ENCODE results near the gene RMDN2.

Gene RMDN2

DNA sequence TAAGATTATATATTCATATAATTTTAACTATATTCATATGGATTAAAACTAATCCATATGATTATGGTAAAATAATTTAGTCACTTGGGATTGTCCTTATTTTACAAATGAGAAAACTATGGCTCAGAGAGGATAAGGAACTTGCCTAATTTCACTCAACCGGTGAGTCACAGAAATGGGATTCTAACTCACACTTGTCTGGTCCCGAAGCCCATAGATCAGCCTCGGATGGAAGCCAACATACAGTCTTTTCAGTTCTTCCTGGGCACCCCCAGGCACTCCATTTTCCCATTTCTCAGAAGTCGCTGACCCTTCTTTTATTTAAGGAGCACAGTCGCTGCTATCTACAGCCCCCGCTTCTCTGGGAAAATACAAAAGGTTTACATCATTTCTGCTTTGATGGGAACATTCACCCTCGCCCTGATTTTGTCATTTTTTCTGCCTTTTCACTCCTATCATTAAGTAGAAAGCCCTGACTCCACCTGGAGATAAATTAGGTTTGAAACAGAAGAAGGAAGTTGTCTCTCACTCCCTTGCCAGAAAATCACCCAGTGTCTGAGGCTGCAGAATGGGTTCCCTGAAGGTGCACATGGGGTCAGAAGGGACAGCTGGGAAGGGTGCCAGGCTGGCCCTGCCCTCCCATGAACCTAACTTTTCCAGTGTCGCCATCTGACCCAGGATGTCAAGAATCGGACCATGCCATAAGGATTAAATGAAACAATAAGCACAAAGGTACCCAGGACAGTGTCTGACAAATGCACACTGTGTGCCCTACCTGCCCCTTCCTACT, 114.2 kb downstream of the RMDN2 start:
- no peak for DNase-seq (ENCODE audit: low read depth)

DNA sequence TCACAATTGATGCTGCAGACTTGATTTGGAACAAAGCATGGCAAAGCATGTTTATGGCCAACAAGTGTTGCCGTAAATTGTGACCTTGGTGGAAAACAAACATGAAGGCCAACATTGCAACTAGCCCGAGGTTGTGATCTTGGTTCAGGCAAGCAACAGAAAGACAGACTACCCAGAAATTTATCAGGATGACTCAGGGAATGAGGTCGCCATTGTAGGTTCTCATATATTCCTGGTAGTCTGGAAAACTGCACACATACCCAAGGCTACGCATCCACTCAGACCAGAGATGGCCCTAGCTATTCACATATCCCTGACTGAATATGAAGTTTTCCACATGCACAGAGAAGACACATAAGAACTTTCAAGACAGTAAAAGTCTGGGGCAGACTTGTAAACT, 120.7 kb downstream of the RMDN2 start:
- DNase-seq (ENCODE audit: low read depth), result no peak

DNA sequence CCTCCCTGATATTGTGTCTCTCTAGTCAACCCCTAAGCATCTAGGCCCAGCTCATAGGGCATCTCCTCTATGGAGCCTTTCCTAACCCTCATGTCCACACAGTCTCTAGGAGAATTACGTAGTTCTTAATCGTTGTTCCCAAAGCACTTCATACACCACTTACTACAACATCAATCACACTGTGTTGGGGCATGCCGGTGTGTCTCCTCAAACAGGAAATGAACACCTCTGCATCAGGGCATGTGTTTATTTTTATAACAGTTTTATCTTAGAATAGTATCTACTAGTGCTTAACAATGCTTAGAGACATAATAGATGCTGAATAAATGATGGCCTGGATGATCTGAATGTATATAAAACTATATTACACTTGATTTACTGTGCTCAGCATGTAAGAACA, 131.1 kb downstream of the RMDN2 start:
- DNase-seq (ENCODE audit: low read depth), result no peak

DNA sequence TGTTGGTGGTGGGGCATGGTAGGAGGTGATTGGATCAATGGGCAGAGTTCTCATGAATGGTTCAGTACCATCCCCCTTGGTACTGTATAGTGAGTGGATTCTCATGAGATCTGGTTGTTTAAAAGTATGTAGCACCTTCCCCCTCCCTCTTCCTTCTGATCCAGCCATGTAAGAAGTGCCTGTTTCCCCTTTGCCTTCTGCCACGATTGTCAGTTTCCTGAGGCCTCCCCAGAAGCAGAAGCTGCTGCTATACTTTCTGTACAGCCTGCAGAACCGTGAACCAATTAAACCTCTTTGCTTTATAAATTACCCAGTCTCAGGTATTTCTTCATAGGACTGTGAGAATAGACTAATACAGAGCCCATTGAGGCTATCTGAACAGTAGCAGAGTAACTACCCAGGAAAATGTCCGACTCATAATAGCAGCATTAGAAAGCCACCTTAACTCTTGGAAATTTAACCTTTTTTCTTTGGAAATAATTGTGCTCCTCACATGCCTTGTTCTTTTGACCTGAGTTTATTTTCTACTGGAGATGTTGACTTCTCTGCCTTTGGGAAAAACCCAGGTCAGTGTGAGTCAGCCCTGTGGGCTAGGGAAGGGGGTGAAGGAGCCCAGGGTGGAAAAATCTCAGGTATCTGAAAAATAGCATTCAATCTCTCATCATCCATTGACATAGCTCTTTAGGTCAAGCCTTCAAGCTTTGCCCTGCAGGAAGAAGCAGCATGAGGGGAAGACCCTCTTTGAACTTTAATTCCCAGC, 132.7 kb downstream of the RMDN2 start:
- DNase-seq (ENCODE audit: low read depth), result no peak

DNA sequence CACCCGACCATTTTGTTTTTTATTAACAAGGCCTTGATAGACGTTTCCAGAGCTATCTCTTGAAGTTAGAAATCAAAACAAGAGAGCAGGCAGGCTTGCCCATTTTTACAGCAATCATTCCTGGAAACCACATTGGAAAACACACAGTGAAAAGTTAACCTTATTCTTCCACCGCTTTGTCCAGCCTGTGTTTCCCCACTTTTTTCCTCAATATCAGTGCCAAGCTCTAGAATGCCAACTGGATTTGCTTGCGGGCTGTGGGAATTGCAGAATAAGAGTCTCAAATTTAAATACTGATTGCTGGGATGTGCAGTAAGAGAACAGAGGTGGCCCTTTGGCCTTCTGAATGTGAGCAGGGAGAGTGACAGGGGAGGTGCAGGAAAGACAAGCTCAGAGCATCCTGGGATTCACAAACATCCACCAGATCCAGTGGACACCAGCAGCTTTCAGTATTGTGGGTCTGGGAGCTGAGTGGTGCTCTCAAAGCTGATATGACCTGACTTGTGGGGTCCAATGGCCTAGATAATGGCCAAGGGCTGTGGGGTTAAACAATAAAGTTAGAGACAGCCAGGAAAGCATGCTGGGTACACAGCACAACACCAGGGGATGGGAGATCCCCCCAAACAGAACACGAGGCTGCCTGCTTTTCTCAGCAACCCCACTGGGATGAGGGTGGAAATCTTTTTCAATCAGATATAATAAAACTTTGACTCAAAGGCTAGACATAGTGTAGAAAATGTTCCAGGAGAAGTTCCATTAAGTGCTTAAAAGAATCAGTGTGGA, 135.3 kb downstream of the RMDN2 start:
- DNase-seq (ENCODE audit: low read depth), result no peak

DNA sequence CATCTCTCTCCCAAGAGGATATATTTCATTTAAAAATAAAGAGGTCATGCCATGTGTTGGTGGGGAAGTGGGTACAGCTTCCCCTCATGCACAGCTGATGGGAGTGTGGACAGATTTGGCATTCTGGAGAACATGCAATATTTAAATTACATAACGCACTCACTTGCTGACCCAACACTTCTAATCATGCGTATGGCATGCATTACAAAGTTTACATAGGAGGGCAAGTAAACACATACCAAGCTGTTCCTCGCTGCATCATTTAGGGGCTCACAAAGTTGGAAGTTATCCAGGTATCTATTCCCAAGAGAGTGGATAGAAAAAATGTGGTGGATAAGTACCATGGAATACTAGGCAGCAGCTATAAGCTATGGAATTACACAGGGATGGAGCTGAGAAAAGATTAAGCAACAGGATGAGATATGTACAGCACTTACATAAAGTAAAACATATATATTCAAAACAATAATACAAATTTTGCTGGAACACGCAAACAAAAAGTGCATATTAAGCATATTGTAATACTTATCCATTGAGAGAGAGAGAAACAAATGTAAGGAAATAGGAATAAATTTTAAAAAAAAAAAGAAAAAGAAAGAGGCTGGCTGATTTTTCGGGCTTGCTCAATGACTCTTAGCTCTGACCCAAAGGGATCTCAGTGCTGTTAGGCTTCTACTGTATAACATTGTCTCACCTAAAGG, 139.9 kb downstream of the RMDN2 start:
- DNase-seq (ENCODE audit: low read depth), result no peak

DNA sequence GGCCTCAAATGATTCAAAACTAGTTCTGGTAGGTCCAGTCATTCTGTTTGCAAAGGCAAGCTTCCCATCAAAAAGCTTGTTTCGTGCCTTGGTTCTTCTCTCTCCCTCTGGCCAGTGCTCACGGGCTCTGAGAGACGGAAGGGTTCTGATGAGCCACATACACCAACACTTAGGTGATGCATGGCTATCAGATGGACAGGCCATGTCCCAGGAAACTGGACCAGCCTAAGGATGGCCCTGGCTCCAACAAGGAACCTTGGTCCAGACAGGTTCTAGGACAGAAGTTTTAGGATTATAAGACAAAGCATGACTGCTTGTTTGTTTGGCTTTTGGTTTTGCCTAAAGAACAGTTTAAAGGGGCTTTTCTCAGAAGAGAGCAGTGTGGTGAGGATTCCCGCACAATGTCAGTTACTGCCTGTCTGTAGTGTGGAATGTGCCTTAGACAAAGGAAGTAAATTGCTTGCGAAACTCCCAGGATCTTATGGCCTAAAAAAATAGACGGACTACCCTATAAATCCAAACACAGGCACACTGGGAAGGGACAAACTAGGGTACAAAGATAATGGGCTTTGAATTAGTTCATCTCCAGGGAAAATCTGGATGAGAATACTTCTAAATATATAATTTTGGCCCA, 140.5 kb downstream of the RMDN2 start:
- no peak for DNase-seq (ENCODE audit: low read depth)

DNA sequence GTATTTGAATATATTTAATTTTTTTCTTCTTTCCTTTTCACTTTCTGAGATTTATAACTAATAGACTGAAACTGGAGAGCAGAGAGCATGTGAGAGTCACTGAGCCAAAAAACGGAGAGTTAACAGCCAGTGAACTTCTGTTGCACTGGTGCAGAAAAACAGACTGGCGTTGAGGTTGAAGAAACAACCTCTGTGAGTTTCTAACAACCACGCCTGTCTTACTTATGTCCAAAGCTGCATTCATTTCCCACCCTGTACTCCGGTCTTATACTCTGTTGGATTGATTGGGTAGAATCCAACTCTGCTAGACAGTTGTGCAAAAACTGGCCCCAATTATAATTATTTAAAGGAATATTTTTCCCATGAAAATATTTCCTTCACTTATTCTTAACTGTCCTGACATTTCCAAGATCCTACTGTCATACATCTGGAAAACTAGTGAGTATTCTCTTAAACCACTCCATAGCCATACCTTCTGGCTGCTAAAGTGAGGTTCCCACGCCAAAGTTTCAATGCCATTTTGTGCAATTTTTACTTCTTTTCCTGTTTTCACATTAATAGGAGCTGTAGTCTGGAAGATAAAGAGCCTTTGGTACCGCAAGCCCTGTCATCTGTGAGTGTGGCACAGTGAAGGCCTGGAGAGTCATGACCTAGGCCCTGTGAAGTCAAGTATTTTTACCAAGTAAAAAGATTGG, 141.5 kb downstream of the RMDN2 start:
- DNase-seq (ENCODE audit: low read depth), result no peak
